Heart right ventricle (tissue), 16 donors: ENCODE results near the gene TARS2. TPM values are rescaled to one million over a fixed set of nuclear protein-coding genes. Genes with fewer than 3 reads are reported as not detected.

ENCODE experiments used
- ATAC-seq, 8 donors: fragments of 200-7000 bp; cut with Tn5 transposase; one replicate each; pipeline ENCODE4 v1.9.1; 2020; ENCODE audit warnings: mild to moderate bottlenecking in 8 of 8, moderate library complexity in 8 of 8, moderate number of reproducible peaks in 1 of 8
- DNase-seq, 2 donors: peaks; one replicate each; pipeline ENCODE4 v3.0.0-alpha.2; 2020
- H3K27ac ChIP-seq, 10 donors: fragments of 200-600 bp; sonication (generic) in 2 of 10; one replicate each; pipeline versions ENCODE4 v1.5.0 to v1.8.0; 2020 to 2022; ENCODE audit warnings: mild to moderate bottlenecking in 3 of 10
- H3K27me3 ChIP-seq, 7 donors: fragments of 200-600 bp; one replicate each; pipeline ENCODE4 v1.8.0; 2021 to 2022; ENCODE audit warnings: mild to moderate bottlenecking in 2 of 7
- H3K36me3 ChIP-seq, 9 donors: fragments of 200-600 bp; sonication (generic) in 1 of 9; one replicate each; pipeline versions ENCODE4 v1.5.0 to v1.8.0; 2020 to 2022; ENCODE audit warnings: mild to moderate bottlenecking in 2 of 9
- H3K4me1 ChIP-seq, 9 donors: fragments of 200-600 bp; sonication (generic) in 1 of 9; one replicate each; pipeline versions ENCODE4 v1.5.0 to v1.8.0; 2020 to 2022; ENCODE audit warnings: mild to moderate bottlenecking in 4 of 9
- H3K4me3 ChIP-seq, 10 donors: fragments of 200-600 bp; sonication (generic) in 2 of 10; one replicate each; pipeline versions ENCODE4 v1.5.0 to v1.8.0; 2020 to 2022; ENCODE audit warnings: mild to moderate bottlenecking in 7 of 10, moderate library complexity in 2 of 10
- H3K9me3 ChIP-seq, 11 donors: fragments of 200-600 bp in 10 of 11; sonication (generic) in 2 of 11; one replicate each; pipeline versions ENCODE4 v1.5.0 to v1.8.0; 2013 to 2022; ENCODE audit warnings: mild to moderate bottlenecking in 2 of 11, control low read depth in 1 of 11, moderate library complexity in 1 of 11
- CTCF ChIP-seq, 9 donors: fragments of 200-600 bp; sonication (generic) in 2 of 9; IDR thresholded peaks; one replicate each; pipeline versions ENCODE4 v1.5.0 to v1.8.0; 2021 to 2022; ENCODE audit warnings: antibody characterized with exemption in 9 of 9, mild to moderate bottlenecking in 5 of 9, moderate library complexity in 1 of 9
- WGBS, 2 donors: extraction: QIAGEN DNeasy Blood & Tissue Kit; methylation state at CpG; one replicate each; pipeline ENCODE4 v1.1.7; 2013; ENCODE audit warnings: inconsistent platforms in 1 of 2; 5-methylcytosine and 5-hydroxymethylcytosine counted together
- intact Hi-C, 10 donors: fragments of 100-400 bp; cut with DNase I; formaldehyde crosslinking; loops; one replicate each; pipeline versions ENCODE4 v1.11.1 to v1.14.2; 2022
- polyA plus RNA-seq, 2 donors: library from polyadenylated mRNA; stranded (reverse); fragments of 200-250 nt; gene quantifications; one replicate each; pipeline ENCODE4 v1.2.3, GENCODE V29; 2013
- total RNA-seq, 10 donors: library from RNA; stranded (reverse); fragmentation: NEBNext Ultra II Directional in 3 of 10; extraction: Animal tissue kit (Norgen Biotek cat#: 25700) in 3 of 10; gene quantifications; one replicate each; pipeline versions ENCODE4 v1.2.1 to v1.2.4, GENCODE V29; 2021 to 2023
- donor health status: Arrhythmogenic right ventricular cardiomyopathy.
- donor health status: ischemic (EF 13 %, LVEDD 7.1; RV severe dilation, severe dysfunction).
- donor health status: healthy with polysubstance abuse.
- donor health status: DM: no; HTN: yes; CAD: no.
- donor health status: DM: no; HTN: no; CAD: no.
- donor health status: ischemic (EF 25% LVEDD 6.9; RV normal size, moderate dysfunction).
- donor health status: ischemic (EF 25% LVEDD 5.7; RV mildly dilated, moderate dysfunction).
- donor health status: healthy.
- donor health status: DM: yes; HTN: yes; CAD: no.
- donor health status: Ischemic cardiomyopathy.
- donor health status: ischemic (EF 35%, LVEDD 5.7; RV mildly dilated, moderate dysfunction).
- donor health status: nonischemic (EF 11% LVEDD 7.7; RV severe dilation, severe dysfunction).
- donor health status: DM: yes; HTN: yes; CAD: no.
- donor health status: PGD.
- donor health status: ischemic (EF 29% LVEDD 5.4; RV normal size, mild dysfunction).
- donor health status: nonischemic (EF 23%, LVEDD 6.1; RV moderate dilation, normal function).

TARS2 gene
- total and polyA plus RNA-seq, 12 donors = 19.1 to 44.4 (median 34.0) TPM

- intact Hi-C loops = no loop called here
- 88 to 97% methylated on average over 10 of the region's 10 CpGs for WGBS, 2 donors
Observed at GRCh38 chr1:150498342-150498741, 11.1 kb downstream of the TARS2 start.

GRCh38 chr1:150505431-150505830 is 18.2 kb downstream of the TARS2 start:
- DNase-seq = no peak
- Histone ChIP-seq H3K27me3 (no peaks in the 10 kb centered on the region), H3K4me1 (peaks cover 0 to 28% (median 12%) of the 10 kb centered on the region in 9 donors), H3K9me3 (no peaks in the 10 kb centered on the region), H3K4me3 (no peak overlapping the region), H3K27ac (no peak overlapping the region), H3K36me3 (peaks cover 0 to 71% (median 27%) of the 10 kb centered on the region in 9 donors)
- WGBS, 2 donors = 87 to 90% methylated on average over 6 of the region's 6 CpGs
- intact Hi-C loops = loop anchor here in 1 of 10 donors (5.0 kb wide), 1 partner anchor 33 kb away; no protein-coding TSS in a partner anchor
- no peak for TF ChIP-seq CTCF (IDR thresholded peaks at IDR 0.05)
- no peak for ATAC-seq

More at GRCh38 chr1:150498342-150498741, 11.1 kb downstream of the TARS2 start:
- no peaks in the 10 kb centered on the region for H3K4me1 ChIP-seq
- H3K9me3 ChIP-seq = no peaks in the 10 kb centered on the region
- no peak for TF ChIP-seq CTCF (IDR thresholded peaks at IDR 0.05)
- no peak overlapping the region for H3K27ac ChIP-seq
- no peak for DNase-seq
- no peak overlapping the region for H3K4me3 ChIP-seq
- H3K27me3 ChIP-seq = no peaks in the 10 kb centered on the region
- peaks cover 0 to 92% (median 34%) of the 10 kb centered on the region in 9 donors for H3K36me3 ChIP-seq
- no peak for ATAC-seq

- Histone ChIP-seq H3K36me3 (peaks cover 0 to 66% (median 30%) of the 10 kb centered on the region in 9 donors), H3K27ac (peak within 1 kb of the TSS; percentile 41 to 90 (median 82))
- 49 to 61% methylated on average over 7 of the region's 7 CpGs for WGBS, 2 donors
Observed at GRCh38 chr1:150507912-150508864, 21.0 kb downstream of the TARS2 start, which contains the start of gene ECM1. ECM1 (plus strand) TSS chr1:150508109; CDS start chr1:150508210, 101 bp downstream.

More at GRCh38 chr1:150507912-150508864, 21.0 kb downstream of the TARS2 start, which contains the start of gene ECM1:
- DNase-seq (peak; percentile 33 to 79), ATAC-seq (peak; percentile 66 to 94 (median 91))
- no peaks in the 10 kb centered on the region for H3K27me3 ChIP-seq
- peaks cover 0 to 28% (median 12%) of the 10 kb centered on the region in 9 donors for H3K4me1 ChIP-seq
- H3K4me3 ChIP-seq = peak within 1 kb of the TSS in 9 of 10 donors; percentile 24 to 54 (median 46)
- TF ChIP-seq CTCF (IDR thresholded peaks at IDR 0.05) = no peak
- intact Hi-C loops = loop anchor here in 1 of 10 donors (5.0 kb wide), 1 partner anchor 36 kb away; no protein-coding TSS in a partner anchor
- no peaks in the 10 kb centered on the region for H3K9me3 ChIP-seq
